ENCODE results near the gene RHBDL2. TPM values are rescaled to one million over a fixed set of nuclear protein-coding genes. Genes with fewer than 3 reads are reported as not detected.
"Not testable (repeated sequence)": the region's sequence is repeated elsewhere in the genome, so short reads cannot be mapped to it uniquely, and the experiment has no call there.

The RHBDL2 gene
- total and polyA plus RNA-seq, 2 donors (not counting 3 experiments of a cell fraction or from before 2014, with no cell fraction given) = 0.06 to 1.4 TPM

- no peak overlapping the region for H3K4me3 ChIP-seq (replicated peaks in 1 of 3; ENCODE audit: insufficient read depth in 1 of 3, low read depth in 1 of 3, low read length in 3 of 3)
- DNase-seq (ENCODE audit: low read depth, low spot score) = no peak
- FAIRE-seq = no peak
- no peaks in the 10 kb centered on the region for H3K9me1 ChIP-seq (replicated peaks; ENCODE audit: control insufficient read depth, extremely low read depth, insufficient read depth, low read length)
- no peaks in the 10 kb centered on the region for H4K20me1 ChIP-seq (replicated peaks; ENCODE audit: control insufficient read depth, extremely low read depth, insufficient read depth, low read length)
- H3K4me1 ChIP-seq (ENCODE audit: control insufficient read depth, extremely low read depth, insufficient read depth, low read length) = no peaks in the 10 kb centered on the region
- H3K36me3 ChIP-seq (ENCODE audit: control insufficient read depth in 2 of 2, extremely low read depth in 1 of 2, insufficient read depth in 2 of 2, low read length in 2 of 2) = no peaks in the 10 kb centered on the region
- no peaks in the 10 kb centered on the region for H3K27me3 ChIP-seq (ENCODE audit: control insufficient read depth in 2 of 2, insufficient read depth in 2 of 2, low read length in 2 of 2)
- no TSS peak for BruUV-seq (replicated peaks)
- no peak overlapping the region for H3K9ac ChIP-seq (replicated peaks; ENCODE audit: extremely low read depth, insufficient read depth, low read length)
- H3K4me2 ChIP-seq (ENCODE audit: insufficient read depth, low read length) = no peak overlapping the region
- H3K79me2 ChIP-seq (ENCODE audit: control insufficient read depth, insufficient read depth, low read length) = no peaks in the 10 kb centered on the region
- intact Hi-C loops (cut with micrococcal nuclease) (no loop called here), dilution Hi-C loops (cut with MboI; ENCODE audit: extremely low pct_ligation_motif_present, low sequenced_read_pairs) (no loop called here)
- TF ChIP-seq EZH2 (IDR thresholded peaks at IDR 0.05; ENCODE audit: borderline replicate concordance, low read depth, low read length, severe bottlenecking) = no peak
- no peak for TF ChIP-seq POLR2AphosphoS5 (IDR thresholded peaks at IDR 0.05; ENCODE audit: insufficient read depth, low read depth, low read length)
- no peak for TF ChIP-seq CTCF (IDR thresholded peaks at IDR 0.05; ENCODE audit: extremely low read depth in 1 of 2, insufficient read depth in 1 of 2, low read depth in 1 of 2, low read length in 2 of 2)
- no peak for TF ChIP-seq MAX (IDR thresholded peaks at IDR 0.05; ENCODE audit: insufficient read depth, insufficient read length)
- no peak for TF ChIP-seq FOS (IDR thresholded peaks at IDR 0.05; ENCODE audit: borderline replicate concordance, insufficient read depth, low read length)
- no peak for TF ChIP-seq JUN (IDR thresholded peaks at IDR 0.05; ENCODE audit: borderline replicate concordance, insufficient read depth, insufficient read length, low read depth)
- TF ChIP-seq GATA2 (IDR thresholded peaks at IDR 0.05; ENCODE audit: insufficient read depth, insufficient read length, low read depth, low read length) = no peak
- no peak for TF ChIP-seq MYC (IDR thresholded peaks at IDR 0.05; ENCODE audit: low read depth, low read length)
- TF ChIP-seq POLR2A (IDR thresholded peaks at IDR 0.05; ENCODE audit: low read depth, low read length) = no peak
- ChIA-PET CTCF (no interaction called here), POLR2A (no interaction called here)
- H2AFZ ChIP-seq (ENCODE audit: low read depth, low read length) = no peak overlapping the region
- no peaks in the 10 kb centered on the region for H3K9me3 ChIP-seq (replicated peaks; ENCODE audit: control insufficient read depth, insufficient read depth, low read length)
- H3K27ac ChIP-seq (ENCODE audit: insufficient read depth, low read depth, low read length) = no peak overlapping the region
Measured at GRCh38 chr1:38915352-38915948, 26.2 kb downstream of the RHBDL2 start.

GRCh38 chr1:38914908-38915307 is 26.7 kb downstream of the RHBDL2 start:
- H3K9me3 ChIP-seq (replicated peaks; ENCODE audit: control insufficient read depth, insufficient read depth, low read length); H3K4me2 ChIP-seq (ENCODE audit: insufficient read depth, low read length); H3K4me1 ChIP-seq (ENCODE audit: control insufficient read depth, extremely low read depth, insufficient read depth, low read length); H3K36me3 ChIP-seq (ENCODE audit: control insufficient read depth in 2 of 2, extremely low read depth in 1 of 2, insufficient read depth in 2 of 2, low read length in 2 of 2); H2AFZ ChIP-seq (ENCODE audit: low read depth, low read length); H3K27ac ChIP-seq (ENCODE audit: insufficient read depth, low read depth, low read length); BruUV-seq (replicated peaks); POLR2A ChIA-PET; H4K20me1 ChIP-seq (replicated peaks; ENCODE audit: control insufficient read depth, extremely low read depth, insufficient read depth, low read length); FAIRE-seq; H3K27me3 ChIP-seq (ENCODE audit: control insufficient read depth in 2 of 2, insufficient read depth in 2 of 2, low read length in 2 of 2); DNase-seq (ENCODE audit: low read depth, low spot score); dilution Hi-C loops (cut with MboI; ENCODE audit: extremely low pct_ligation_motif_present, low sequenced_read_pairs); H3K9ac ChIP-seq (replicated peaks; ENCODE audit: extremely low read depth, insufficient read depth, low read length); intact Hi-C loops (cut with micrococcal nuclease); H3K9me1 ChIP-seq (replicated peaks; ENCODE audit: control insufficient read depth, extremely low read depth, insufficient read depth, low read length); H3K79me2 ChIP-seq (ENCODE audit: control insufficient read depth, insufficient read depth, low read length); H3K4me3 ChIP-seq (replicated peaks in 1 of 3; ENCODE audit: insufficient read depth in 1 of 3, low read depth in 1 of 3, low read length in 3 of 3); CTCF ChIA-PET: not testable (repeated sequence)
